NCI-H146 treated with DMSO at 0.1 percent for 48 hours (cell line): ENCODE results near the gene MCC.
A peak's percentile ranks its signal among the peaks of the same experiment; 100 is the strongest.
"Not testable (repeated sequence)": the region's sequence is repeated elsewhere in the genome, so short reads cannot be mapped to it uniquely, and the experiment has no call there.

Experiments
- DNase-seq: peaks from one replicate; lab custom pipeline; 2025; ENCODE audit not compliant: unreplicated experiment; lab: John Stamatoyannopoulos, UW

Gene MCC

DNA sequence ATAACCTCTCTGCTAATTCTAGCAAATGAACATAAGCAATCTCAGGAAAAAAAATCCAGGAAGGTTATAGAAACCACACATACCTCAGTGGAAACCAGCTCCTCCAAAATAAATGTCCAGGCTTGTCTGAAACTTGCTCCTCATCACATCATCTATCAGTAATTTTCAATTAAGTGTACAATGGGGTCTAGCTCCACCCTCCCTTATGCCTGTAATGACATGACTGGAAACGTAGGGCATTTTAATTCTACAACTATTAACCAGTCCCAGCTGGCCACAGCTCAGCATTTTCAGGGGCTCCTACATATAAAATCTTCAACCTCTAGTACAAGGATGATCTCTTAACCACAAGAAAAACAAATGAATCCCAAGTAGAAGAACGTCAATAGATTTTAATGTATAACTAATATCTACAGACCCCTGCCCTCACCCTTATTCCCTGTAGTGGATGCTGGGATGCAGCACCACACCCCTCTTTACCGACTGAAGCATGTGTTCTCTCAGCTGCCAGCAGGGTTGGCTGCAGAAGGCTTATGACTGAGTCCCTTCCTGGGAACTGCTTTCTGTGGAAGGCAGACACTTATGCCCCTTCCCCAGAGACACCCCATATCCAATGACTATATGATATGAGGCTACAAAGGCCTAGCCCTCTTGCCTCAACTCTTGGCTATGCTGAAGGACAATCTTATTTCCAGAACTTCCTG is 60.2 kb downstream of the MCC start:
- DNase-seq = no peak

GRCh38 chr5:113425909-113426308 is 62.3 kb downstream of the MCC start:
- no peak for DNase-seq

- DNase-seq = no peak
Observed at GRCh38 chr5:113421693-113422092, 66.6 kb downstream of the MCC start.

GRCh38 chr5:113405530-113405929 is 82.7 kb downstream of the MCC start:
- DNase-seq = no peak

- DNase-seq = no peak
Observed at GRCh38 chr5:113404269-113404668, 84.0 kb downstream of the MCC start.

DNA sequence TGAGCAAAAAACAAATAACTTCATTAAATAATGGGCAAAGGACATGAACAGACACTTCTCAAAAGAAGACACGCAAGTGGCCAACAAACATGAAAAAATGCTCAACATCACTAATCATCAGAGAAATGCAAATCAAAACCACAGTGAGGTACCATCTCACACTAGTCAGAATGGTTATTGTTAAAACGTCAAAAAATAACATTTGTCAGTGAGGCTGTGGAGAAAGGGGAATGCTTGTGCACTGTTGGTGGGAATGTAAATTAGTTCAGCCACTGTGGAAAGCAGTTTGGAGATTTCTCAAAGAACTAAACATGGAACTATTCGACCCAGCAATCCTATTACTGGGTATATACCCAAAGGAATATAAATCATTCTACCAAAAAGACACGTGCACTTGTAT is 90.3 kb downstream of the MCC start:
- not testable (repeated sequence) for DNase-seq

- DNase-seq = no peak
Observed at GRCh38 chr5:113397046-113397445, 91.2 kb downstream of the MCC start.

DNA sequence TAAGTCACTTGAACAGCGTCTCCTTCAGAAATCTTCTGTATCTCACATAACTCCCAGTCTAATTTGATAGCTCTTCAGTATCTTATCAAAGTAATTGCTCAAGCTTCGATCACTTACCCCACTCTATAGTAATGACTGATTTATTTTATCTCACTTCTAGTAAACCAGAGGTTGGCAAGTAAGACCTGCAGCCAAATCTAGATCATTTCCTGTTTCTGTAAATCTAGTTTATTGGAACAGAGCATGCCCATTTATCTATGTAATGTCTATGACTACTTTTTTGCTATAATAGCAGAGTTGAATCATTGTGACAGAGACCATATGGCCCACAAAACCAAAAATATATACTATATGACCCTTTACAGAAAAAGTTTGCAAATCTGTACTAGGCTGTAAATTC is 93.6 kb downstream of the MCC start:
- DNase-seq = no peak

DNA sequence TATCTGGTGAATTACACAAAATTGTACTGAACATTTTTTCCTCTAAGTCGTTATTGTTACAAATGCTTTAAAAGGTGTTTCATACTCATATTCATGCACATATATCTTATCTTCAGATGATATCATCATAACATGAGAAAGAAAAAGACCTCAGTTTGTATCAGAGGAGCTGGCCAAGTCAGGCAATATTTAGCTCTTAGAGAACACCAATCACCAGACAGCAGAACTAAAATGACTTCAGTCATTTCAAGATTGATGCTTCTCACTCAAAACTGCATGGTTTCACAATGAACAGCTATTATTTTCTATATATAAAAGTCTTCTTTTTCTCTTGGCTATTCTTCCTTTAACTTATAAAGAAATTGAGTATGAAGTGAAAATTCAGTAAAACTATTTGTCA is 98.0 kb downstream of the MCC start:
- DNase-seq = no peak

GRCh38 chr5:113389116-113389515 is 99.1 kb downstream of the MCC start:
- no peak for DNase-seq

DNA sequence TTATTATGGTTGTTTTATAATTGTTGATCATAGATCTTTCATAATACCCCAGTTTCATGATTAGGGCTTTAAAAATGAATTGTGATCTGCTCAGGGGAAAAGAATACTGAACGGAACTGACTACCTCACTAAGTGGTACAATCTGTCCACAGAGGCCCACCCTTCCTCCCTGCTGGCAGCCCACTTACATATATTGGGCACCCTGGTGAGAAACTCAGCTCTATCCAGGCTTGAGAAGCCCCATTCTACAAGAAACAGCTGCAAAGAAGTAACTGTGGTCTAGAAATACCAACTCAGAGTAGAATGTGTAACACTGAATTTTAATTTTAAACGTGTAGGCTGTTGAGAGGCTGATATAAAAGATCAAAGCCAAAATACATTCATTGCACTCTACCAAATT is 100.4 kb downstream of the MCC start:
- no peak for DNase-seq

- no peak for DNase-seq
Observed at GRCh38 chr5:113384782-113385285, 103.4 kb downstream of the MCC start.

DNA sequence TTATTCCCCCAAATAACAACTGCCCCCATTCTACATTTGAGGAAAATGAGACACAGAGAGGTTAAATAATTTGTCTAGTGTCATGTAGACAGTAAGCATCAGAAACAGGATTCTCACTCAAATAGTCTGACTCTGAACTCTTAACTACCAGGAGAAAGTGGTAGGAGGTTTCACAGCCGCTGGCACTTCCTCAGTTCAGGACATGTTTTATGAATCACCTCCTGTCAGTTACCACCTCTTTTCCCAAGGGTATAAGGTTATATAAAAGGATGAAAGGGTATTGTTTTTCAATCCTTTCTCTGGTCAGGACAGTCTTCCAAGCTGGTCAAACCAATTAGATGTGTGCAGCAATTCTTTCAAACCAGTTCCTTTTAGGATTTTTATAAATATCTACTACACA is 105.5 kb downstream of the MCC start:
- DNase-seq = no peak

DNA sequence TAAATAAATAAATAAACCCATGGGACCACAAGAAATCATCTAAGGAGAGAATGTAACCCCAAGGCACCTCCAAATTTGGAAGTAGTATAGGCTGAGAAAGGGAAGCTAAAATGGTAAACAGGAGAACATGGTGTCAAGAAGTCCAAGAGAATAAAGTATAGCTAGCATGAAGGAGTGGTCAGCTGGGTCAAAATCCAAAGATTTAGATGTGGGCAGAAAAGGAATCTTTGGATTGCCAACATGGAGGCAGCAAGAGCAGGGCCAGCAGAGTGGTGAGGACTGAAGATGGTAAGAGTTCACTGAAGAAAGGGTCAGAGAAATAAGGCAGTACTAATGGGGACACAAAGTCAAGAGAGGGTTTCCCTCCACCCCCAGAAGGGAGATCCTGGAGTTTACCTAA is 106.5 kb downstream of the MCC start:
- DNase-seq = no peak

DNA sequence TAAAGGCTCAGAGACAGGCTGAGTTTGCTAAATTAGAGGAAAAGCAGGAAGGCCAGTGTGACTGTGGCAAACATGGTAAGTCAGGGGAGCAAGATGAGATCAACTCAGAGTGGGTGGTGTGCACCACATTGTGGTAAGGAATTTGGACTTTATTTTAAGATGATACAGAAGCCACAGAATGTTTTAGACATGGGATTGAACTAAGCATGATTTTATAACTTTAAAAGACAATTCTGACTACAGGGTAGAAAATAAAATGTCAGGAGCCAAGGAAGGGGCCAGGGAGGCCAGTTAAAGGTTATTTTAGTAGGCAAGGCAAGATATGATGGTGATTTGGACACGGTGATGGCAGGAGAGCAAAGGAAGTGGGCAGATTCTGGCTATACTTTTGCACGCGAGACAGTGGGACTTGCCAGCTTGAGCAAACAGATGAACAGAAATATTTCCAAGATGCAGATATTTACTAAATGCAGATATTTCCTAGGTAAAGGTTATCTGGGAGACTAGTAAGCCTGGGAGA is 107.4 kb downstream of the MCC start:
- no peak for DNase-seq

DNA sequence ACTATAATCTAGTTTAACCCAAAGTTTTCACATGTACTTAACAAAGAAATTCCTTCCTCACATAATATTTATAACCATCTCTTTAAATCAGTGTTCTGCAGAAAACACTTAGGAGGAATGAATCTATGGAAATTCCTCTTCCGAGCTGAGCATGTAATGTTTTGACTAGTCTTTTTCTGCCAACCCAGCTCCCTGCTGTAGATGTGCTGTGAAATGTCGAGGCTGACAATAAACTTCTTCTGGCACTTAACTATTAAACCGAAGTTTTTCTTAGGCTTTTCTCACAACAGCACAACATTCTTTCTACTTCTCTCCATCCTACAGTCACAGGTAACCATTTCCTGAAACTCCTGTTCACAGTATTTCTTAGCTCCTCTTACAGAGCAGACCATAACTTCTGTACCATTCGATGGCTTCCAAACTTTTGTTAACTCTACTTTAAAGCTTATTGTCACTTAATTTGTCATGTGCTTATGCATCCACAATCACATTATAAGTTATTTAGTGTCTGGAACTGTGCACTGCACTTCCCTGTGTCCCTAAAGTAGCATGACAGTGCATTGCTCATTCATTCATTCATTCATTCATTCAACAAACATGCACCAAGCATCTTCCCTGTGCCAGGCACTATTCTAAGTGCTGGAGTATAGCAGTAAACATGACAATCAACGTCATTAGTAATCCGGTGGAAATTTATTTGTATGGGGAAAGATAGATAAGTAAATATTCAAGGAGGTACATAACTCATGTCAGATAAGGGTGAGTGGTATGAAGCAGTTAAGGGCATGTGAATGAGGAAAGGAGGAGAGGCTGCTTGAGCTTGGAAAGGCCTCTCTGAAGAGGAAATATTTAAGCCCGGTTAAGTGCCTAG is 108.1 kb downstream of the MCC start:
- DNase-seq = no peak

DNA sequence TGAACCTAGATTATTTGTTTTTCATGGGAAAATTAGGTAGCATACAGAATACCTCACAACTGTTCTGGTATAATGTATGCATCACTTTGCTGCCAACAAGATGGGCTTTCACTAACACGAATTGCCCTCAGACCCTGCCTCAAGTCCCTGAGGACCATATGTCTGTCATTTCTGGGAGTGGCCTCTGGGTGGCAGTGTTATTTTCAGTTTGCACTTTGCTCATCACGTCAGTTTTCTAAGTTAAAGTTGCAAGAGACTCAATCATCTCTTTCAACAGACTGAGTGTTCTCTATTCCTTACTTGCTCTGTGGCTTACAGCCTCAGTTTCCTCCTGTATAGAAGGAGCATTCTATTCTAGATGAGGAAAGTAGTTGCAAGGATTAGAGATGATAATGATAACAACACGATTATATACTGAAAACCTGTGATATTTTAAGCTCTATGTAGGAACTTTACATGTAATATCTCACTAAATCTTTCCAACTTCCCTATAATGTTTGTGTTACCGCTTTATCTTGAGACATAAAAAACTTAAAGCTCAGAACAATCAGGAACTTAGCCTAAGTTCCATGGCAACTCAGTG is 109.2 kb downstream of the MCC start:
- DNase-seq = peak; percentile 27

DNA sequence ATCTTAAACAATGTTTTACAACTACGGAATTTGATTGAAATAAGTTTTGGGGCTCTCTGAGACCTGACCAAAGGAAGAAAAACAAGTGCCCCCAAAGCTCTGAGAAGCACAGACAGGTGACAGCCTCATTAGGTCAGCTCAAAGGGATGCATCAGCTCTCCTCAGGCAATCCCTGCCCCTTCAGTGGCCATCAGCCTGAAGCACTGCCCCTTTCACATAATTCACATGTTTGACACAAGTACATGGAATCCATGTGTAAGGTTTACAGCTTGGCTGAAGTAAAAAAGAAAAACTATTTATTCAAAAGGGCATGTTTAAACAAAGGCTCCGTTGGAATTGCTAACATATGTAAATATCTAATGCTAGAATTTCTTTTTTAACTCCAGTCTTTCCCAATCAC is 109.7 kb downstream of the MCC start:
- DNase-seq = no peak

GRCh38 chr5:113378081-113378480 is 110.2 kb downstream of the MCC start:
- no peak for DNase-seq

DNA sequence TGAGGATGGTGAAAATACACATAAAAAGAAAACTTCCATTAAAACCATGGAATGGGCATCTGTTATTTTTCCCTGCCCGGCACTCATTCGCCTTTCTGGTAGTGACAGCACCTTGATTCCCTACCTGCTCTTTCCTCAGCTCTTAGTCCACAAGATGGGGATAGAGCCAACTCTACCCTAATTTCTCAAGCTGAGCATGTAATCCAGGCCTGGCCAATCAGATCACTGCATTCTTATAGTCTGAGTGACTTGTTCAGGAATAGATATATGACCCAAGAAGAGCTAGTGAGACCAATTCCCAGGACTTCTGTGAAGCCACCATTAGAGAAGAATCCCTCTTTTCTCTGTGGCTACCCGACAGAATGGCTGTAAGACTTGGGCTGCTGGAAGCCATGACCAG is 111.6 kb downstream of the MCC start:
- no peak for DNase-seq

GRCh38 chr5:113375480-113376060 is 112.7 kb downstream of the MCC start:
- no peak for DNase-seq
